ENCODE measurements around the gene GJC3. TPM values are rescaled to one million over a fixed set of nuclear protein-coding genes. Genes with fewer than 3 reads are reported as not detected.

GJC3 gene
- total and polyA plus RNA-seq, 2 of the 13 experiments (the other 11 are each of a cell fraction or from before 2014, with no cell fraction given) = 0.75 to 1.4 TPM

DNA sequence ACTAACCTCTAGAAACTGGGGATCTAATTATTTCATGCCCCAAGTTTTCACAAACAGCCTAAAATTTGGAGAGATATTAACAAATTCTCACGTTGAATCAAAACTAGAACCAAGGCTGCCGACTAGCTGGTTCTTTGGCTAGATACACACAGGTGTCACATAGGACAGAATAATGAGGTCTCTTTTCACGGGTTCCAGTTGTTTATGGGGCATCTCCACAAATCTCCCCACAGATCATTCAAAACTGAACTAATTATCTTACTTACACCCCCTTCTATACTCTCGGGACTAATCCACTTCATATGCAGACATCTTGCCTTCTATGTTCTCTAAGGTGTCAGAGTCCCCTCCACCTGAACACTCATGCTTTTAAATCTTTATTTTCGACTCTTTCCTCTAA is 36.1 kb downstream of the GJC3 start:
- POLR2A ChIA-PET = no interaction called here
- TF ChIP-seq WIZ (CRISPR knock-in tag; IDR thresholded peaks at IDR 0.05) (no peak), XRCC5 (optimal IDR thresholded peaks at IDR 0.05; ENCODE audit: low read length) (no peak), REXO4 (CRISPR knock-in tag; IDR thresholded peaks at IDR 0.05; ENCODE audit: borderline replicate concordance) (no peak), SIN3A (IDR thresholded peaks at IDR 0.05; ENCODE audit: borderline replicate concordance, low read depth, low read length) (no peak), MAFF (IDR thresholded peaks at IDR 0.05; ENCODE audit: low read depth, low read length) (no peak), RNF2 (conservative IDR thresholded peaks at IDR 0.05; ENCODE audit: low read depth) (no peak), ZNF280D (CRISPR knock-in tag; IDR thresholded peaks at IDR 0.05) (no peak), DDIT3 (CRISPR knock-in tag; IDR thresholded peaks at IDR 0.05) (no peak)
- TF ChIP-seq, protein P1, sequence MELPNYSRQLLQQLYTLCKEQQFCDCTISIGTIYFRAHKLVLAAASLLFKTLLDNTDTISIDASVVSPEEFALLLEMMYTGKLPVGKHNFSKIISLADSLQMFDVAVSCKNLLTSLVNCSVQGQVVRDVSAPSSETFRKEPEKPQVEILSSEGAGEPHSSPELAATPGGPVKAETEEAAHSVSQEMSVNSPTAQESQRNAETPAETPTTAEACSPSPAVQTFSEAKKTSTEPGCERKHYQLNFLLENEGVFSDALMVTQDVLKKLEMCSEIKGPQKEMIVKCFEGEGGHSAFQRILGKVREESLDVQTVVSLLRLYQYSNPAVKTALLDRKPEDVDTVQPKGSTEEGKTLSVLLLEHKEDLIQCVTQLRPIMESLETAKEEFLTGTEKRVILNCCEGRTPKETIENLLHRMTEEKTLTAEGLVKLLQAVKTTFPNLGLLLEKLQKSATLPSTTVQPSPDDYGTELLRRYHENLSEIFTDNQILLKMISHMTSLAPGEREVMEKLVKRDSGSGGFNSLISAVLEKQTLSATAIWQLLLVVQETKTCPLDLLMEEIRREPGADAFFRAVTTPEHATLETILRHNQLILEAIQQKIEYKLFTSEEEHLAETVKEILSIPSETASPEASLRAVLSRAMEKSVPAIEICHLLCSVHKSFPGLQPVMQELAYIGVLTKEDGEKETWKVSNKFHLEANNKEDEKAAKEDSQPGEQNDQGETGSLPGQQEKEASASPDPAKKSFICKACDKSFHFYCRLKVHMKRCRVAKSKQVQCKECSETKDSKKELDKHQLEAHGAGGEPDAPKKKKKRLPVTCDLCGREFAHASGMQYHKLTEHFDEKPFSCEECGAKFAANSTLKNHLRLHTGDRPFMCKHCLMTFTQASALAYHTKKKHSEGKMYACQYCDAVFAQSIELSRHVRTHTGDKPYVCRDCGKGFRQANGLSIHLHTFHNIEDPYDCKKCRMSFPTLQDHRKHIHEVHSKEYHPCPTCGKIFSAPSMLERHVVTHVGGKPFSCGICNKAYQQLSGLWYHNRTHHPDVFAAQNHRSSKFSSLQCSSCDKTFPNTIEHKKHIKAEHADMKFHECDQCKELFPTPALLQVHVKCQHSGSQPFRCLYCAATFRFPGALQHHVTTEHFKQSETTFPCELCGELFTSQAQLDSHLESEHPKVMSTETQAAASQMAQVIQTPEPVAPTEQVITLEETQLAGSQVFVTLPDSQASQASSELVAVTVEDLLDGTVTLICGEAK (IDR thresholded peaks at IDR 0.05) = no peak
- TF ChIP-seq, protein P1 (CRISPR knock-in tag; IDR thresholded peaks at IDR 0.05) = no peak
- TF ChIP-seq, protein P2, sequence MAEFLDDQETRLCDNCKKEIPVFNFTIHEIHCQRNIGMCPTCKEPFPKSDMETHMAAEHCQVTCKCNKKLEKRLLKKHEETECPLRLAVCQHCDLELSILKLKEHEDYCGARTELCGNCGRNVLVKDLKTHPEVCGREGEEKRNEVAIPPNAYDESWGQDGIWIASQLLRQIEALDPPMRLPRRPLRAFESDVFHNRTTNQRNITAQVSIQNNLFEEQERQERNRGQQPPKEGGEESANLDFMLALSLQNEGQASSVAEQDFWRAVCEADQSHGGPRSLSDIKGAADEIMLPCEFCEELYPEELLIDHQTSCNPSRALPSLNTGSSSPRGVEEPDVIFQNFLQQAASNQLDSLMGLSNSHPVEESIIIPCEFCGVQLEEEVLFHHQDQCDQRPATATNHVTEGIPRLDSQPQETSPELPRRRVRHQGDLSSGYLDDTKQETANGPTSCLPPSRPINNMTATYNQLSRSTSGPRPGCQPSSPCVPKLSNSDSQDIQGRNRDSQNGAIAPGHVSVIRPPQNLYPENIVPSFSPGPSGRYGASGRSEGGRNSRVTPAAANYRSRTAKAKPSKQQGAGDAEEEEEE (CRISPR knock-in tag; IDR thresholded peaks at IDR 0.05; ENCODE audit: borderline replicate concordance) = no peak
- Histone ChIP-seq H3K9ac (ENCODE audit: insufficient read depth, low read depth, low read length) (no peak overlapping the region), H3K9me3 (ENCODE audit: low read length) (no peaks in the 10 kb centered on the region), H4K20me1 (ENCODE audit: insufficient read depth, low read length) (no peaks in the 10 kb centered on the region), H3K4me2 (ENCODE audit: low read depth, low read length) (no peak overlapping the region), H3K36me3 (replicated peaks in 1 of 2; ENCODE audit: control insufficient read depth in 1 of 2, insufficient read depth in 2 of 2, low read length in 2 of 2) (no peaks in the 10 kb centered on the region), H3K79me2 (ENCODE audit: insufficient read depth, low read length) (no peaks in the 10 kb centered on the region), H3K27me3 (ENCODE audit: control insufficient read depth in 1 of 2, insufficient read depth in 2 of 2, low read length in 2 of 2) (no peaks in the 10 kb centered on the region), H3K4me1 (ENCODE audit: insufficient read depth, low read length) (no peaks in the 10 kb centered on the region), H3K4me3 (replicated peaks in 1 of 3; ENCODE audit: insufficient read depth in 1 of 3, low read depth in 2 of 3, low read length in 3 of 3) (no peak overlapping the region), H3K27ac (ENCODE audit: extremely low read length, insufficient read depth, low read length) (no peak overlapping the region), H2AFZ (ENCODE audit: low read length) (no peak overlapping the region)
- ATAC-seq = no peak
- no TSS peak for BruUV-seq (replicated peaks)
- CTCF ChIA-PET (ENCODE audit: low intra/inter-chr PET ratio, low total read pairs) = no interaction called here
- 80% methylated on average over 5 of the region's 5 CpGs for WGBS (ENCODE audit: low lambda C conversion rate)
- intact Hi-C loops (cut with micrococcal nuclease; ENCODE audit: unreplicated experiment) (no loop called here), in situ Hi-C loops (cut with HindIII; ENCODE audit: extremely low pct_ligation_motif_present, low pct_unique_long_range_greater_than_20kb) (no loop called here)
- DNase-seq (ENCODE audit: low spot score) = no peak
- no peak for FAIRE-seq

Measured in HepG2 (cell line).